GM23338 (cell line): ENCODE data around the gene FEM1B. TPM values are rescaled to one million over a fixed set of nuclear protein-coding genes. Genes with fewer than 3 reads are reported as not detected.

Experiments used
- ATAC-seq: fragments of 200-7000 bp; cut with Tn5 transposase; 3 replicates; pipeline ENCODE4 v1.9.1; 2020
- DNase-seq: peaks from one replicate; pipeline ENCODE4 v3.0.0-alpha.2; 2015; ENCODE audit warnings: low spot score
- H2AFZ ChIP-seq: fragments of 200-600 bp; sonication (generic); 2 replicates; pipeline ENCODE4 v1.8.0; 2016; ENCODE audit warnings: antibody characterized with exemption, mild to moderate bottlenecking, moderate library complexity
- H3F3A ChIP-seq: fragments of 200-600 bp; sonication (generic); replicated peaks from 2 replicates; pipeline ENCODE4 v1.8.0; 2017; ENCODE audit warnings: antibody characterized with exemption, mixed run types, low read depth
- H3K27ac ChIP-seq: fragments of 200-600 bp; sonication (generic); 2 replicates; pipeline ENCODE4 v1.6.1; 2016; ENCODE audit warnings: low read depth
- H3K27me3 ChIP-seq: fragments of 200-600 bp; sonication (generic); 2 replicates; pipeline ENCODE4 v1.8.0; 2016; ENCODE audit warnings: mild to moderate bottlenecking, mixed run types, moderate library complexity; ENCODE audit not compliant: insufficient read depth
- H3K36me3 ChIP-seq: fragments of 200-600 bp; sonication (generic); 2 replicates; pipeline ENCODE4 v1.8.0; 2016; ENCODE audit warnings: mild to moderate bottlenecking; ENCODE audit not compliant: insufficient read depth
- H3K4me1 ChIP-seq: fragments of 200-600 bp; sonication (generic); 2 replicates; pipeline ENCODE4 v1.8.0; 2016; ENCODE audit warnings: mild to moderate bottlenecking, moderate library complexity; ENCODE audit not compliant: insufficient read depth
- H3K4me2 ChIP-seq: fragments of 200-600 bp; sonication (generic); 2 replicates; pipeline ENCODE4 v1.7.1; 2017; ENCODE audit warnings: mixed run types
- H3K4me3 ChIP-seq: fragments of 200-600 bp; sonication (generic); 2 replicates; pipeline ENCODE4 v1.6.1; 2016; ENCODE audit warnings: mixed run types
- H3K79me2 ChIP-seq: fragments of 200-600 bp; sonication (generic); replicated peaks from 2 replicates; pipeline ENCODE4 v1.8.0; 2017; ENCODE audit warnings: mild to moderate bottlenecking; ENCODE audit not compliant: insufficient read depth
- H3K9me2 ChIP-seq: fragments of 200-600 bp; sonication (generic); 2 replicates; pipeline ENCODE4 v1.8.0; 2017; ENCODE audit not compliant: insufficient read depth
- H4K20me1 ChIP-seq: fragments of 200-600 bp; sonication (generic); replicated peaks from 2 replicates; pipeline ENCODE4 v1.8.0; 2017; ENCODE audit warnings: mild to moderate bottlenecking; ENCODE audit not compliant: insufficient read depth
- H3K27ac Mint-ChIP-seq: 2 replicates; pipeline ENCODE4 v1.8.0; 2020; ENCODE audit warnings: inconsistent platforms, mild to moderate bottlenecking, moderate library complexity, mixed read lengths
- H3K27me3 Mint-ChIP-seq: 3 replicates; pipeline ENCODE4 v1.8.0; 2022; ENCODE audit warnings: low read depth, mild to moderate bottlenecking, moderate library complexity, mixed read lengths, inconsistent platforms; ENCODE audit not compliant: insufficient read depth, poor library complexity
- H3K36me3 Mint-ChIP-seq: 3 replicates; pipeline ENCODE4 v1.8.0; 2021; ENCODE audit warnings: low read depth, mild to moderate bottlenecking, inconsistent platforms, moderate library complexity, mixed read lengths
- H3K4me1 Mint-ChIP-seq: 3 replicates; pipeline ENCODE4 v1.8.0; 2020; ENCODE audit warnings: mild to moderate bottlenecking, inconsistent platforms, mixed read lengths
- H3K4me3 Mint-ChIP-seq: 3 replicates; pipeline ENCODE4 v1.8.0; 2021; ENCODE audit warnings: moderate library complexity, mild to moderate bottlenecking, inconsistent platforms, mixed read lengths
- H3K9me3 Mint-ChIP-seq: 3 replicates; pipeline ENCODE4 v1.8.0; 2020; ENCODE audit warnings: moderate library complexity, mild to moderate bottlenecking, inconsistent platforms, mixed read lengths
- CREB1 ChIP-seq: fragments of 250-450 bp; sonication (Bioruptor Pico); IDR thresholded peaks from 2 replicates; pipeline ENCODE4 v1.5.0; 2020; ENCODE audit warnings: low read depth, mild to moderate bottlenecking, moderate library complexity
- EZH2 ChIP-seq: fragments of 200-600 bp; sonication (generic); IDR thresholded peaks from one replicate; pipeline ENCODE4 v1.8.0; 2017; ENCODE audit warnings: antibody characterized with exemption, mild to moderate bottlenecking, low read depth; ENCODE audit not compliant: unreplicated experiment
- EZH2phosphoT487 ChIP-seq: fragments of 200-600 bp; sonication (generic); IDR thresholded peaks from one replicate; pipeline ENCODE4 v1.8.1; 2018; ENCODE audit warnings: antibody characterized with exemption; ENCODE audit not compliant: unreplicated experiment
- NANOG ChIP-seq: IDR thresholded peaks from 2 replicates; pipeline ENCODE4 v1.6.1; 2016; ENCODE audit warnings: antibody characterized with exemption, borderline replicate concordance
- STAT1 ChIP-seq: IDR thresholded peaks from one replicate; pipeline ENCODE4 v1.6.1; 2016; ENCODE audit warnings: antibody characterized with exemption; ENCODE audit not compliant: unreplicated experiment
- ZNF331 ChIP-seq: fragments of 250-450 bp; sonication (Bioruptor Pico); IDR thresholded peaks from 2 replicates; pipeline ENCODE4 v1.5.0; 2020; ENCODE audit warnings: low read depth, mild to moderate bottlenecking, moderate library complexity
- polyA plus RNA-seq: library from polyadenylated mRNA; unstranded; fragments of >200 nt; fragmentation: Nextera tagmentation; extraction: Ambion mirVana; gene quantifications from 2 replicates; pipeline ENCODE4 v1.2.1, GENCODE V29; 2016
- total RNA-seq: library from RNA; depleted of rRNA; stranded (reverse); fragments of >200 nt; shearing (Covaris generic); gene quantifications from 2 replicates; pipeline ENCODE4 v1.2.3, GENCODE V29; 2014
- TF ChIP-seq, protein P1 (sequence below): IDR thresholded peaks from one replicate; pipeline ENCODE4 v1.6.1; 2018; ENCODE audit warnings: antibody characterized with exemption; ENCODE audit not compliant: unreplicated experiment
- TF ChIP-seq, protein P2 (sequence below): fragments of 250-450 bp; sonication (Bioruptor Pico); IDR thresholded peaks from 2 replicates; pipeline ENCODE4 v1.5.0; 2020; ENCODE audit warnings: mild to moderate bottlenecking, moderate library complexity
- TF ChIP-seq, protein P3 (sequence below): IDR thresholded peaks from 2 replicates; pipeline ENCODE4 v1.6.1; 2016; ENCODE audit warnings: antibody characterized with exemption
- TF ChIP-seq, protein P4 (sequence below), 2 experiments: fragments of 200-600 bp in 1 of 2; sonication (generic) in 1 of 2; conservative IDR thresholded peaks; 2 replicates each; pipeline versions ENCODE4 v1.5.1 to v1.6.1; 2016 to 2017; ENCODE audit warnings: antibody characterized with exemption in 2 of 2, low read depth in 2 of 2, mild to moderate bottlenecking in 2 of 2, moderate library complexity in 1 of 2

Gene FEM1B
- total and polyA plus RNA-seq, 2 experiments from 2014 or later = 13.0 to 82.0 TPM

DNA sequence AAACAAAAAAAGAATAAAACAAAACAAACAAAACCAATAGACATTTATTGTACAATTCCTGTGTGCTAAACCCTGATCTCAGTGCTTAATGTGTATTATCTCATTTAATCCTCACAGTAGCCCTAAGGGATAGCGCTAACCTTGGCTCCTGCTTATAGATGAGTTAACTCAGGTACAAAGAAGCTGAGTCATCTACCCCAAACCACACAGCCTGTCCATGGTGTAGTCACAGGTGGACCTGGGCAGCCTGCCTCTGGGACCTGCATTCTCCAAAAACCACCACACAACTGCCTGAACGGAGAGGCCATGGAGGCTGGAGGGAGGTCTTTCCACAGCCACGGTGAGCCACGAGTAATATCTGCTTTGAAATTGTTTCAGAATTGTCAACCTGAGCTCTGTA, 42.5 kb upstream of the FEM1B start:
- no peak overlapping the region for H3K4me3 ChIP-seq
- H3K27ac Mint-ChIP-seq = no peak overlapping the region
- DNase-seq (no peak), ATAC-seq (no peak)
- no peak overlapping the region for H3K4me3 Mint-ChIP-seq
- H3K4me1 Mint-ChIP-seq = peaks cover 17% of the 10 kb centered on the region
- H3K4me1 ChIP-seq = no peaks in the 10 kb centered on the region
- no peaks in the 10 kb centered on the region for H3K36me3 ChIP-seq
- H3K27ac ChIP-seq = no peak overlapping the region
- H3K9me3 Mint-ChIP-seq = no peaks in the 10 kb centered on the region
- no peak overlapping the region for H3K4me2 ChIP-seq
- peaks cover 12% of the 10 kb centered on the region for H3K27me3 Mint-ChIP-seq
- no peaks in the 10 kb centered on the region for H4K20me1 ChIP-seq
- no peak for TF ChIP-seq EZH2phosphoT487
- H2AFZ ChIP-seq = no peak overlapping the region
- H3K79me2 ChIP-seq = no peaks in the 10 kb centered on the region
- H3K27me3 ChIP-seq = no peaks in the 10 kb centered on the region
- no peaks in the 10 kb centered on the region for H3K36me3 Mint-ChIP-seq
- no peaks in the 10 kb centered on the region for H3K9me2 ChIP-seq
- peaks cover 4% of the 10 kb centered on the region; the same call in 1 of the 2 replicates for H3F3A ChIP-seq

DNA sequence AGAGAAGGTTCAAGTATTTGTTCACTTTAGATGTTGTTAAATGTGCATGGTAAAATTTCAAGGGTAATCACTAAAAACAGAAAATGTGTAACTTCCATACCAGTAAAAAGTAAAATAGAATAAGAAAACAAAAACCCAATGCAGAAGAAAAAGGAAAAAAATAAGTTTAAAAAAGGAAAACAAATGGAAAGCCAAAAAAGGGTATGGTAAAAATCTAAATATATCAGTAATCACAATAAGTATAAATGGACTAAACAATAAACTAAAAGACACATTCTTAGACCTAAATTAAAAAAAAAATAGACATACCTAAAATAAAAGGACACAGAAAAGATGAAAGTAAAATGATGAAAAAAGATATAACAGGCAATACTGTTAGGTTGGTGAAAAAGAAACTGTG, 38.5 kb upstream of the FEM1B start:
- Histone ChIP-seq H3K9me2 (no peaks in the 10 kb centered on the region), H3K4me3 (no peak overlapping the region), H3K4me1 (no peaks in the 10 kb centered on the region), H3K27ac (no peak overlapping the region), H3F3A (no peaks in the 10 kb centered on the region), H3K36me3 (no peaks in the 10 kb centered on the region), H3K4me2 (no peak overlapping the region), H2AFZ (no peak overlapping the region), H4K20me1 (no peaks in the 10 kb centered on the region), H3K79me2 (no peaks in the 10 kb centered on the region), H3K27me3 (no peaks in the 10 kb centered on the region)
- H3K36me3 Mint-ChIP-seq = no peaks in the 10 kb centered on the region
- ATAC-seq (no peak), DNase-seq (no peak)
- H3K4me1 Mint-ChIP-seq = peaks cover 6% of the 10 kb centered on the region
- H3K4me3 Mint-ChIP-seq = no peak overlapping the region
- H3K9me3 Mint-ChIP-seq = peaks cover 10% of the 10 kb centered on the region; the same call in 1 of the 3 replicates
- H3K27me3 Mint-ChIP-seq = peaks cover 3% of the 10 kb centered on the region
- H3K27ac Mint-ChIP-seq = no peak overlapping the region
- TF ChIP-seq, protein P1, sequence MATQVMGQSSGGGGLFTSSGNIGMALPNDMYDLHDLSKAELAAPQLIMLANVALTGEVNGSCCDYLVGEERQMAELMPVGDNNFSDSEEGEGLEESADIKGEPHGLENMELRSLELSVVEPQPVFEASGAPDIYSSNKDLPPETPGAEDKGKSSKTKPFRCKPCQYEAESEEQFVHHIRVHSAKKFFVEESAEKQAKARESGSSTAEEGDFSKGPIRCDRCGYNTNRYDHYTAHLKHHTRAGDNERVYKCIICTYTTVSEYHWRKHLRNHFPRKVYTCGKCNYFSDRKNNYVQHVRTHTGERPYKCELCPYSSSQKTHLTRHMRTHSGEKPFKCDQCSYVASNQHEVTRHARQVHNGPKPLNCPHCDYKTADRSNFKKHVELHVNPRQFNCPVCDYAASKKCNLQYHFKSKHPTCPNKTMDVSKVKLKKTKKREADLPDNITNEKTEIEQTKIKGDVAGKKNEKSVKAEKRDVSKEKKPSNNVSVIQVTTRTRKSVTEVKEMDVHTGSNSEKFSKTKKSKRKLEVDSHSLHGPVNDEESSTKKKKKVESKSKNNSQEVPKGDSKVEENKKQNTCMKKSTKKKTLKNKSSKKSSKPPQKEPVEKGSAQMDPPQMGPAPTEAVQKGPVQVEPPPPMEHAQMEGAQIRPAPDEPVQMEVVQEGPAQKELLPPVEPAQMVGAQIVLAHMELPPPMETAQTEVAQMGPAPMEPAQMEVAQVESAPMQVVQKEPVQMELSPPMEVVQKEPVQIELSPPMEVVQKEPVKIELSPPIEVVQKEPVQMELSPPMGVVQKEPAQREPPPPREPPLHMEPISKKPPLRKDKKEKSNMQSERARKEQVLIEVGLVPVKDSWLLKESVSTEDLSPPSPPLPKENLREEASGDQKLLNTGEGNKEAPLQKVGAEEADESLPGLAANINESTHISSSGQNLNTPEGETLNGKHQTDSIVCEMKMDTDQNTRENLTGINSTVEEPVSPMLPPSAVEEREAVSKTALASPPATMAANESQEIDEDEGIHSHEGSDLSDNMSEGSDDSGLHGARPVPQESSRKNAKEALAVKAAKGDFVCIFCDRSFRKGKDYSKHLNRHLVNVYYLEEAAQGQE = no peak
- TF ChIP-seq, protein P2, sequence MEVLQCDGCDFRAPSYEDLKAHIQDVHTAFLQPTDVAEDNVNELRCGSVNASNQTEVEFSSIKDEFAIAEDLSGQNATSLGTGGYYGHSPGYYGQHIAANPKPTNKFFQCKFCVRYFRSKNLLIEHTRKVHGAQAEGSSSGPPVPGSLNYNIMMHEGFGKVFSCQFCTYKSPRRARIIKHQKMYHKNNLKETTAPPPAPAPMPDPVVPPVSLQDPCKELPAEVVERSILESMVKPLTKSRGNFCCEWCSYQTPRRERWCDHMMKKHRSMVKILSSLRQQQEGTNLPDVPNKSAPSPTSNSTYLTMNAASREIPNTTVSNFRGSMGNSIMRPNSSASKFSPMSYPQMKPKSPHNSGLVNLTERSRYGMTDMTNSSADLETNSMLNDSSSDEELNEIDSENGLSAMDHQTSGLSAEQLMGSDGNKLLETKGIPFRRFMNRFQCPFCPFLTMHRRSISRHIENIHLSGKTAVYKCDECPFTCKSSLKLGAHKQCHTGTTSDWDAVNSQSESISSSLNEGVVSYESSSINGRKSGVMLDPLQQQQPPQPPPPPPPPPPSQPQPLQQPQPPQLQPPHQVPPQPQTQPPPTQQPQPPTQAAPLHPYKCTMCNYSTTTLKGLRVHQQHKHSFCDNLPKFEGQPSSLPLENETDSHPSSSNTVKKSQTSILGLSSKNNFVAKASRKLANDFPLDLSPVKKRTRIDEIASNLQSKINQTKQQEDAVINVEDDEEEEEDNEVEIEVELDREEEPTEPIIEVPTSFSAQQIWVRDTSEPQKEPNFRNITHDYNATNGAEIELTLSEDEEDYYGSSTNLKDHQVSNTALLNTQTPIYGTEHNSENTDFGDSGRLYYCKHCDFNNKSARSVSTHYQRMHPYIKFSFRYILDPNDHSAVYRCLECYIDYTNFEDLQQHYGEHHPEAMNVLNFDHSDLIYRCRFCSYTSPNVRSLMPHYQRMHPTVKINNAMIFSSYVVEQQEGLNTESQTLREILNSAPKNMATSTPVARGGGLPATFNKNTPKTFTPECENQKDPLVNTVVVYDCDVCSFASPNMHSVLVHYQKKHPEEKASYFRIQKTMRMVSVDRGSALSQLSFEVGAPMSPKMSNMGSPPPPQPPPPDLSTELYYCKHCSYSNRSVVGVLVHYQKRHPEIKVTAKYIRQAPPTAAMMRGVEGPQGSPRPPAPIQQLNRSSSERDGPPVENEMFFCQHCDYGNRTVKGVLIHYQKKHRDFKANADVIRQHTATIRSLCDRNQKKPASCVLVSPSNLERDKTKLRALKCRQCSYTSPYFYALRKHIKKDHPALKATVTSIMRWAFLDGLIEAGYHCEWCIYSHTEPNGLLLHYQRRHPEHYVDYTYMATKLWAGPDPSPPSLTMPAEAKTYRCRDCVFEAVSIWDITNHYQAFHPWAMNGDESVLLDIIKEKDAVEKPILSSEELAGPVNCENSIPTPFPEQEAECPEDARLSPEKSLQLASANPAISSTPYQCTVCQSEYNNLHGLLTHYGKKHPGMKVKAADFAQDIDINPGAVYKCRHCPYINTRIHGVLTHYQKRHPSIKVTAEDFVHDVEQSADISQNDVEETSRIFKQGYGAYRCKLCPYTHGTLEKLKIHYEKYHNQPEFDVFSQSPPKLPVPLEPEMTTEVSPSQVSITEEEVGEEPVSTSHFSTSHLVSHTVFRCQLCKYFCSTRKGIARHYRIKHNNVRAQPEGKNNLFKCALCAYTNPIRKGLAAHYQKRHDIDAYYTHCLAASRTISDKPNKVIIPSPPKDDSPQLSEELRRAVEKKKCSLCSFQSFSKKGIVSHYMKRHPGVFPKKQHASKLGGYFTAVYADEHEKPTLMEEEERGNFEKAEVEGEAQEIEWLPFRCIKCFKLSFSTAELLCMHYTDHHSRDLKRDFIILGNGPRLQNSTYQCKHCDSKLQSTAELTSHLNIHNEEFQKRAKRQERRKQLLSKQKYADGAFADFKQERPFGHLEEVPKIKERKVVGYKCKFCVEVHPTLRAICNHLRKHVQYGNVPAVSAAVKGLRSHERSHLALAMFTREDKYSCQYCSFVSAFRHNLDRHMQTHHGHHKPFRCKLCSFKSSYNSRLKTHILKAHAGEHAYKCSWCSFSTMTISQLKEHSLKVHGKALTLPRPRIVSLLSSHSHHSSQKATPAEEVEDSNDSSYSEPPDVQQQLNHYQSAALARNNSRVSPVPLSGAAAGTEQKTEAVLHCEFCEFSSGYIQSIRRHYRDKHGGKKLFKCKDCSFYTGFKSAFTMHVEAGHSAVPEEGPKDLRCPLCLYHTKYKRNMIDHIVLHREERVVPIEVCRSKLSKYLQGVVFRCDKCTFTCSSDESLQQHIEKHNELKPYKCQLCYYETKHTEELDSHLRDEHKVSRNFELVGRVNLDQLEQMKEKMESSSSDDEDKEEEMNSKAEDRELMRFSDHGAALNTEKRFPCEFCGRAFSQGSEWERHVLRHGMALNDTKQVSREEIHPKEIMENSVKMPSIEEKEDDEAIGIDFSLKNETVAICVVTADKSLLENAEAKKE (CRISPR knock-in tag) = no peak
- TF ChIP-seq CREB1 (no peak), NANOG (no peak), ZNF331 (CRISPR knock-in tag) (no peak), EZH2 (no peak), STAT1 (no peak)
- TF ChIP-seq, protein P3, sequence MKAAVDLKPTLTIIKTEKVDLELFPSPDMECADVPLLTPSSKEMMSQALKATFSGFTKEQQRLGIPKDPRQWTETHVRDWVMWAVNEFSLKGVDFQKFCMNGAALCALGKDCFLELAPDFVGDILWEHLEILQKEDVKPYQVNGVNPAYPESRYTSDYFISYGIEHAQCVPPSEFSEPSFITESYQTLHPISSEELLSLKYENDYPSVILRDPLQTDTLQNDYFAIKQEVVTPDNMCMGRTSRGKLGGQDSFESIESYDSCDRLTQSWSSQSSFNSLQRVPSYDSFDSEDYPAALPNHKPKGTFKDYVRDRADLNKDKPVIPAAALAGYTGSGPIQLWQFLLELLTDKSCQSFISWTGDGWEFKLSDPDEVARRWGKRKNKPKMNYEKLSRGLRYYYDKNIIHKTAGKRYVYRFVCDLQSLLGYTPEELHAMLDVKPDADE = no peak
- TF ChIP-seq, protein P4, sequence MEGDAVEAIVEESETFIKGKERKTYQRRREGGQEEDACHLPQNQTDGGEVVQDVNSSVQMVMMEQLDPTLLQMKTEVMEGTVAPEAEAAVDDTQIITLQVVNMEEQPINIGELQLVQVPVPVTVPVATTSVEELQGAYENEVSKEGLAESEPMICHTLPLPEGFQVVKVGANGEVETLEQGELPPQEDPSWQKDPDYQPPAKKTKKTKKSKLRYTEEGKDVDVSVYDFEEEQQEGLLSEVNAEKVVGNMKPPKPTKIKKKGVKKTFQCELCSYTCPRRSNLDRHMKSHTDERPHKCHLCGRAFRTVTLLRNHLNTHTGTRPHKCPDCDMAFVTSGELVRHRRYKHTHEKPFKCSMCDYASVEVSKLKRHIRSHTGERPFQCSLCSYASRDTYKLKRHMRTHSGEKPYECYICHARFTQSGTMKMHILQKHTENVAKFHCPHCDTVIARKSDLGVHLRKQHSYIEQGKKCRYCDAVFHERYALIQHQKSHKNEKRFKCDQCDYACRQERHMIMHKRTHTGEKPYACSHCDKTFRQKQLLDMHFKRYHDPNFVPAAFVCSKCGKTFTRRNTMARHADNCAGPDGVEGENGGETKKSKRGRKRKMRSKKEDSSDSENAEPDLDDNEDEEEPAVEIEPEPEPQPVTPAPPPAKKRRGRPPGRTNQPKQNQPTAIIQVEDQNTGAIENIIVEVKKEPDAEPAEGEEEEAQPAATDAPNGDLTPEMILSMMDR (conservative IDR thresholded peaks at IDR 0.05; ENCODE audit: low read depth in 2 of 2) = no peak
